SK-N-SH (cell line): Measurements from ENCODE around the gene TPSG1.

Source experiments
- EP300 ChIP-seq, 2 experiments: IDR thresholded peaks; 2 replicates each; pipeline versions ENCODE4 v1.4.0 to v1.6.1; 2012; ENCODE audit warnings: borderline replicate concordance in 1 of 2, low read depth in 1 of 2, low read length in 1 of 2
- GABPA ChIP-seq: IDR thresholded peaks from 2 replicates; pipeline ENCODE4 v1.4.0; 2012; ENCODE audit warnings: low read depth, mild to moderate bottlenecking
- POLR2AphosphoS5 ChIP-seq: IDR thresholded peaks from 2 replicates; pipeline ENCODE4 v1.6.1; 2012; ENCODE audit warnings: low read depth, low read length
- SIN3A ChIP-seq: IDR thresholded peaks from 2 replicates; pipeline ENCODE4 v1.6.1; 2012; ENCODE audit warnings: low read depth, mild to moderate bottlenecking, low read length, moderate library complexity, borderline replicate concordance
- SMC3 ChIP-seq: IDR thresholded peaks from 2 replicates; pipeline ENCODE4 v1.6.1; 2012; ENCODE audit warnings: low read depth, low read length, improper control_type of control experiment
- TAF1 ChIP-seq: IDR thresholded peaks from 2 replicates; pipeline ENCODE4 v1.6.1; 2012; ENCODE audit warnings: low read depth, mild to moderate bottlenecking, low read length, moderate library complexity, borderline replicate concordance
- TF ChIP-seq, protein P1 (sequence below): fragments of 200-600 bp; sonication (generic); IDR thresholded peaks from 2 replicates; pipeline ENCODE4 v1.6.1; 2017; ENCODE audit warnings: antibody characterized with exemption, mild to moderate bottlenecking, moderate library complexity
- TF ChIP-seq, protein P2 (sequence below): IDR thresholded peaks from 2 replicates; pipeline ENCODE4 v1.4.0; 2012; ENCODE audit warnings: low read depth, borderline replicate concordance
- TF ChIP-seq, protein P3 (sequence below): IDR thresholded peaks from 2 replicates; pipeline ENCODE4 v1.6.1; 2012; ENCODE audit warnings: mild to moderate bottlenecking, low read depth, low read length, moderate library complexity

DNA sequence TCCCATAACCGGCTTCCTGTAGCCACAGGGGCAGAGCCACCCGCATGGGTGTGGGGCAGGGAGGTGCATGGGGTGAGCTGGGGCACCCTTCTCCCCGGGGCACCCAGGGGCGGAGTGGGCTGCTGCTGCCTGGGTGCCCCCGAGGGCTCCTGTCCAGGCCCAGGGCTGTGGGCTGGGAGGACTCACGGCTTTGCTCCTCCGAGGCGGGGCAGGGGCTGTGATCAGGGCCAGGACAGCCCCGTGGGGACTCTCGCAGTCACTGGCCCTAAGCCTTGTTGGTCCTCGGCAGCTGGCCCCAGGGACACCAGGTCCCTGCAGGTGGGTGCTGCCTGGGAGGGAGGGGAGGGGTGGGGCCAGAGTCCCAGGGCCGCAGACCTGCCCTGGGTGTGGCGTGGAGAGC, 52.4 kb downstream of the TPSG1 start:
- TF ChIP-seq, protein P1, sequence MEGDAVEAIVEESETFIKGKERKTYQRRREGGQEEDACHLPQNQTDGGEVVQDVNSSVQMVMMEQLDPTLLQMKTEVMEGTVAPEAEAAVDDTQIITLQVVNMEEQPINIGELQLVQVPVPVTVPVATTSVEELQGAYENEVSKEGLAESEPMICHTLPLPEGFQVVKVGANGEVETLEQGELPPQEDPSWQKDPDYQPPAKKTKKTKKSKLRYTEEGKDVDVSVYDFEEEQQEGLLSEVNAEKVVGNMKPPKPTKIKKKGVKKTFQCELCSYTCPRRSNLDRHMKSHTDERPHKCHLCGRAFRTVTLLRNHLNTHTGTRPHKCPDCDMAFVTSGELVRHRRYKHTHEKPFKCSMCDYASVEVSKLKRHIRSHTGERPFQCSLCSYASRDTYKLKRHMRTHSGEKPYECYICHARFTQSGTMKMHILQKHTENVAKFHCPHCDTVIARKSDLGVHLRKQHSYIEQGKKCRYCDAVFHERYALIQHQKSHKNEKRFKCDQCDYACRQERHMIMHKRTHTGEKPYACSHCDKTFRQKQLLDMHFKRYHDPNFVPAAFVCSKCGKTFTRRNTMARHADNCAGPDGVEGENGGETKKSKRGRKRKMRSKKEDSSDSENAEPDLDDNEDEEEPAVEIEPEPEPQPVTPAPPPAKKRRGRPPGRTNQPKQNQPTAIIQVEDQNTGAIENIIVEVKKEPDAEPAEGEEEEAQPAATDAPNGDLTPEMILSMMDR: no peak
- TF ChIP-seq SIN3A (no peak), EP300 (IDR thresholded peaks at IDR 0.05; ENCODE audit: borderline replicate concordance in 1 of 2, low read depth in 1 of 2, low read length in 1 of 2) (no peak), GABPA (no peak), TAF1 (no peak), SMC3 (no peak), POLR2AphosphoS5 (no peak)
- TF ChIP-seq, protein P2, sequence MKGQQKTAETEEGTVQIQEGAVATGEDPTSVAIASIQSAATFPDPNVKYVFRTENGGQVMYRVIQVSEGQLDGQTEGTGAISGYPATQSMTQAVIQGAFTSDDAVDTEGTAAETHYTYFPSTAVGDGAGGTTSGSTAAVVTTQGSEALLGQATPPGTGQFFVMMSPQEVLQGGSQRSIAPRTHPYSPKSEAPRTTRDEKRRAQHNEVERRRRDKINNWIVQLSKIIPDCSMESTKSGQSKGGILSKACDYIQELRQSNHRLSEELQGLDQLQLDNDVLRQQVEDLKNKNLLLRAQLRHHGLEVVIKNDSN: no peak
- TF ChIP-seq, protein P3, sequence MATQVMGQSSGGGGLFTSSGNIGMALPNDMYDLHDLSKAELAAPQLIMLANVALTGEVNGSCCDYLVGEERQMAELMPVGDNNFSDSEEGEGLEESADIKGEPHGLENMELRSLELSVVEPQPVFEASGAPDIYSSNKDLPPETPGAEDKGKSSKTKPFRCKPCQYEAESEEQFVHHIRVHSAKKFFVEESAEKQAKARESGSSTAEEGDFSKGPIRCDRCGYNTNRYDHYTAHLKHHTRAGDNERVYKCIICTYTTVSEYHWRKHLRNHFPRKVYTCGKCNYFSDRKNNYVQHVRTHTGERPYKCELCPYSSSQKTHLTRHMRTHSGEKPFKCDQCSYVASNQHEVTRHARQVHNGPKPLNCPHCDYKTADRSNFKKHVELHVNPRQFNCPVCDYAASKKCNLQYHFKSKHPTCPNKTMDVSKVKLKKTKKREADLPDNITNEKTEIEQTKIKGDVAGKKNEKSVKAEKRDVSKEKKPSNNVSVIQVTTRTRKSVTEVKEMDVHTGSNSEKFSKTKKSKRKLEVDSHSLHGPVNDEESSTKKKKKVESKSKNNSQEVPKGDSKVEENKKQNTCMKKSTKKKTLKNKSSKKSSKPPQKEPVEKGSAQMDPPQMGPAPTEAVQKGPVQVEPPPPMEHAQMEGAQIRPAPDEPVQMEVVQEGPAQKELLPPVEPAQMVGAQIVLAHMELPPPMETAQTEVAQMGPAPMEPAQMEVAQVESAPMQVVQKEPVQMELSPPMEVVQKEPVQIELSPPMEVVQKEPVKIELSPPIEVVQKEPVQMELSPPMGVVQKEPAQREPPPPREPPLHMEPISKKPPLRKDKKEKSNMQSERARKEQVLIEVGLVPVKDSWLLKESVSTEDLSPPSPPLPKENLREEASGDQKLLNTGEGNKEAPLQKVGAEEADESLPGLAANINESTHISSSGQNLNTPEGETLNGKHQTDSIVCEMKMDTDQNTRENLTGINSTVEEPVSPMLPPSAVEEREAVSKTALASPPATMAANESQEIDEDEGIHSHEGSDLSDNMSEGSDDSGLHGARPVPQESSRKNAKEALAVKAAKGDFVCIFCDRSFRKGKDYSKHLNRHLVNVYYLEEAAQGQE: no peak
